ENCODE data around the gene PTPA.

PTPA gene

DNA sequence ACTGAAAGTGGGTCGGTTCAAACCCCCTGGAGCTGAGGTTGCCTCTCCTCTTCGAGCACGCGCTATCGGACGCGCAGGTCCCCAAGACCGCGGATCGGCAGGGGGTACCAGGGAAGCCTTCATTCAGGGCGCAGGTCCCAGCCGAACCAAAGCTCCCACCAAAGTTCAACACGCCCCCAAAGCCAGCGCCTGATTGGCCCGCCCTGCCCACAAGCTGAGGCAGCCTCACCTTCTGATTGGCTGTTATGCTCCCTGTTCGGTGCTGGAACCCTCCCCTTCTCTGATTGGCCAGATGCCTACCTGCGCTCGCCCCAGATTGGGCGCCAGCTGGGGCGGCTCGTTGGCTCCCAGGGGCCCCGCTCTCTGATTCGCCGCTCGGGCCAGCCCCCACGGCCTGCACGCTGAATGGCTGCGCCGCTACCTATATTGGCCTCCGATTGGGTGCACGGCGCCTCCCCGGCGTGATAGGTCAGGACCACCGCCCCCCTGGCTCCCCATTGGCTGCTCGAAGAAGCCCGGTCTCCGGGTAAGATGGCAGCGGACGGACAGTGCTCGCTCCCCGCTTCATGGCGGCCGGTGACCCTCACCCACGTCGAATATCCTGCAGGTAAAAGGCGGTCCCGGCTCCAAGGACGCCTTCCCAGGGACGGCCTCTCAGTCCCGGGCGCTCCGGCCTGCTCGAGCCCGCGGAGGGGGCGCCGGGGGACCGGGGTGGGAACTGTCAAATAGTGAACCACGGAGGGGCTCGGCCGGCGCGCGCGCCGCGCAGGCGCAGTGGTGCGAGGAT is 30.4 kb upstream of the PTPA start, which contains the start of gene DOLPP1:
Gene DOLPP1 (plus strand): TSS at position 511 of the 787 bp plus-strand sequence. CDS start 21 bp downstream, at position 532.
- Histone ChIP-seq H3K4me3 (peak within 1 kb of the TSS; percentile 78), H3K9ac (peak within 1 kb of the TSS; percentile 88), H3K9me3 (no peaks in the 10 kb centered on the region), H4K20me1 (peaks cover 29% of the 10 kb centered on the region), H3K4me2 (peak within 1 kb of the TSS; percentile 98), H3K27me3 (no peaks in the 10 kb centered on the region), H3K36me3 (peaks cover 34% of the 10 kb centered on the region), H3K4me1 (peaks cover 41% of the 10 kb centered on the region), H3K27ac (peak within 1 kb of the TSS; percentile 72)
- TF ChIP-seq Cebpa-rat (IDR thresholded peaks at IDR 0.05): no peak

DNA sequence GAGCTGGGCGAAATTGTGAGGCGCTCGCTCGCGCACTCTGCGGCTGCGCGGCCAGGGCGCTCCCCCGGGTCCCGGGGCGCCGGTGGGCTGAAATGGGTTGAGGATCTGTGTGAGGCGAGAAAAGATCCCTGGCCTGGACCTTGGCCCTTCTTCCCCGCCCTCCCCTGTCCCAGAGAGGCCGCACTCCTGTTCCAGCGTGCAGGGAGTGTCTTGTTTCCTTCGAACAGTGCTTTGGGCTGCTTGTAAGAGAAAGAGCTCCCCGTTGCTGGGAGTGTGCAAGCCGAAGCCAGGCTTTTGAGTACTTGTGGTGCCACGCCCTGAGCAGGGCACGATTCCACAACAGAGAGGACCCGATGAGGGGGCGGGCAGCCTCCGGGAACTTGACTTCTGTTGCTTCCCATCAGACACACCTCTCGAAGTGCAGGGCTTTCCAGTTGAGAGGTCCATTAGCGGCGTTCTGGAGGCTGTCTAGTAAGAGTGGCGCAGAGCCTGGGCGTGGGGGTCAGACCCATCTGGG is 29.8 kb upstream of the PTPA start:
- Histone ChIP-seq H3K27ac (peak overlapping the region; percentile 72), H3K9me3 (no peaks in the 10 kb centered on the region)
- TF ChIP-seq Cebpa-rat (IDR thresholded peaks at IDR 0.05): no peak

DNA sequence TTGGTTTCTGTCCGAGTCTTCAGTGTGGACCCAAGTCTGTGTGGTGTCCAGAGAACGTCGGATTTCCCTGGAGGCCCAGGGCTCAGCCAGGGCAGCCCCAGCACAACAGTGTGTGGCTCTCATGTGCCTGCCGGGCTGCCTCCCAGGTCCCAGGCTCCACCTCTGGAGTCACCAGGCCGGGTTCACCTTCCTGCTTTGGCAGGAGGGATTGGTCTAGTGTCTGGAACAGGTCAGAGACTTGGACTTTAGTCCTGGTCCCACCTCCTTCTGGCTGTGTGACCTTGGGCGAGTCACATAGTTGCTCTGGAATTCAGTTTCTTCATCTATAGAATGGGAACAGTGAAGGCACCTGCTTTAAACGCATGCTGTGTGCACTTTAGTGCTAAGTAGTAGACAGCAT is 27.1 kb upstream of the PTPA start:
- TF ChIP-seq Cebpa-rat (IDR thresholded peaks at IDR 0.05): no peak
- Histone ChIP-seq H4K20me1 (peaks cover 29% of the 10 kb centered on the region), H3K27me3 (no peaks in the 10 kb centered on the region), H3K27ac (no peak overlapping the region), H3K4me2 (no peak overlapping the region), H3K4me3 (no peak overlapping the region), H3K36me3 (peaks cover 58% of the 10 kb centered on the region), H3K9ac (0 out of 2 replicates have a peak overlapping the region, but pooled peaks have one; percentile 88), H3K9me3 (no peaks in the 10 kb centered on the region), H3K4me1 (peaks cover 30% of the 10 kb centered on the region)

More for the DNA sequence above, 29.8 kb upstream of the PTPA start:
- H3K4me1 ChIP-seq: peaks cover 41% of the 10 kb centered on the region
- peaks cover 36% of the 10 kb centered on the region for H3K36me3 ChIP-seq
- peak overlapping the region; percentile 88 for H3K9ac ChIP-seq
- no peaks in the 10 kb centered on the region for H3K27me3 ChIP-seq
- peak overlapping the region; percentile 98 for H3K4me2 ChIP-seq
- peak overlapping the region; percentile 78 for H3K4me3 ChIP-seq
- peaks cover 29% of the 10 kb centered on the region for H4K20me1 ChIP-seq

DNA sequence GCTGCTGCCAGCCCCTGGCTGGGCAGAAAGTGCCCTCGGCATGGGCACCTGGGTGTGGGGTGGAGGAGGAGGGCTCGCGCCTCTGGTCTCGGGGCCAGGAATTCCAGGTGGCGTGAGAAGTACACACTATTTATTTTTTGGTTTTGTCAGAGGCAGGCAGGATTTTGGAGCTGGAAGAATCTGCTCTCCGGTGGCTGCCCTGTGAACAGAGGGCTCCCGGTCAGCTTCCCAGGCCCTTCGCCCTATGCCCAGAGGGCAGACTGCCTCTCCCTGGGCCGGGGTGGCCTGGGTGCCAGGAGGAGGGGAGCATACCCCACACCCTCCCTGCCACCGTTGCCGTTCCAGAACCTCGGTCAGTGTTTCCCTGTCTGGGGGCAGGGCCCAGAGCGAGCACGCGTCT is 22.0 kb upstream of the PTPA start:
- H3K4me2 ChIP-seq: no peak overlapping the region
- H3K9ac ChIP-seq: no peak overlapping the region
- H4K20me1 ChIP-seq: peaks cover under 1% of the 10 kb centered on the region; the same call in 1 of the 2 replicates
- no peaks in the 10 kb centered on the region for H3K9me3 ChIP-seq
- no peak overlapping the region for H3K4me3 ChIP-seq
- no peak overlapping the region for H3K27ac ChIP-seq
- no peaks in the 10 kb centered on the region for H3K27me3 ChIP-seq
- H3K4me1 ChIP-seq: peaks cover 15% of the 10 kb centered on the region
- peaks cover 67% of the 10 kb centered on the region for H3K36me3 ChIP-seq
- TF ChIP-seq Cebpa-rat (IDR thresholded peaks at IDR 0.05): no peak

DNA sequence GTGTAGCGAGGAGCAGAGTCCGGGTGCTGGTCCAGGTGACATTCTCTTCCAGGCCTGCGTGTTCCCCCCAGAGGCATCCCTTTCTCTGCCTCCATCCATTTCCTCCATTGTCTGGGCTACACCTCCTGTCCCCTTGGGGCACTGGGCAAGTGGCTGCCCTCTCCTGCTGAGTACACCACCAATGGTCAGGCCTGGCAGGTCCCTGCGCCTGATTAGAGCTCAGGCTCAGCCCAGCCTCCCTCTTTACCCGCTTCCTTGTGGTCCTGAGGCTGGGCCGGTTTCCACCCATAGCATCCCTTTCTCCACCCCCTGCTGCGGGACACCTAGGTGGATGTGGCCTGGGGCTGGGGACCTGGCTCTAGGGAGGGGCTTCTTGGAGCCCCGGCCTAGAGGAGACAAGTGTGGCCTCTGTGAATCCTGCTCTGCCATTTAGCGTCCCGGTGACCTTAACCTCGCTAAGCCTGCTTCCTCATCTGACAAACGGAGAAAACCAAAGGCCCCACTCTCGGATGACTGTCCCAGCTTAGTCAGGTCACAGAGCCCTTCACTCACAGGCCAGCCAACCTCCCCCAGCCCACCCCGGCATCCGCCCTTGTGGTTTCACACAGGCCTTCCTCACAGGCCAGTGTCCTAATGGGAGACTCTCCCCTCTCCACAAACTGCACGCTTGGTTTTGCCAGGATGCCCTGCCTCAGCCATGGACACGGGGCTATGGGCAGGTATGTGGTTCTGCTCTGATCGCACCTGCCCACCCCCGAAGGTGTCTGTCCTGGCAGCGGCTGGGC is 17.4 kb upstream of the PTPA start:
- Histone ChIP-seq H4K20me1 (no peaks in the 10 kb centered on the region), H3K27ac (peak overlapping the region; percentile 62), H3K4me2 (peak overlapping the region; percentile 75), H3K9ac (peak overlapping the region; percentile 54), H3K4me3 (no peak overlapping the region), H3K27me3 (no peaks in the 10 kb centered on the region), H3K4me1 (peaks cover 23% of the 10 kb centered on the region), H3K9me3 (no peaks in the 10 kb centered on the region), H3K36me3 (peaks cover 52% of the 10 kb centered on the region)
- TF ChIP-seq Cebpa-rat (IDR thresholded peaks at IDR 0.05): no peak

DNA sequence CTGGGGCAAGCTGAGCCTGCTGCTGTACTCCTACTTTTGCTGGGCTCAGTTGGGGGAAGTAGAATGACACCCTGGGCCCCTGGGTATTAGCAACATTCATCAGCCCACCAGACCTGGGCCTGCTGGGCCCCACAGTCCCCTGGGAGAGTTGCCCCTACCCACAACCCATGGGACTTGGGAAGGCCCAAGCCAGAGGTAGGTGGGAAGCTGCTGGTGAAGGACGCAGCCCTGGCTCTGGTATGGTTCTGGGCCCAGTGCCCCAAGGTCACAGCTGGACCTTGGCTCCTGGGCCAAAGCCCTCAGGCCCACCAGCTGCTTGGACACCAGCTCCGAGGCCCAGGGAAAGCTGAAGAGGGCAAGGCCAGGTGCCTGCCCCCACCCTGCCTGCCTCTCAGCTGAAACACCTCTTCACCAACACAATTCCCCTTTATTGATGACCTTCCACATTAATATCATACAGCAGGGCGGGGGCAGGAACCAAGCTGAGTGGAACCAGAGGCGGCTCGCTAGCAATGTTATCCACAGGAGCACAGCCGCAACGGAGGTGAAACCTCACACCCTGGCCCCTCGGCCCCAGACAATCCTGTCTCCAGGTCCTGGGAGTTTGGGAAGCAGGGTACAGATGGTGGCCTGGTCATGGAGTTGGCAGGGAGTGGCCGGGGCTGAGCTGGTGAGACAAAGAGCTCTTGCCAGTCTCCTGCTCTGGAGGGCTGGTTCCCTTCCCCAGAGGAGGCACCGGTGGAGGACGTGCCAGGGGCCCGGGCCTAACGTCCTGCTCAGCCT is 16.6 kb upstream of the PTPA start:
- TF ChIP-seq Cebpa-rat (IDR thresholded peaks at IDR 0.05): no peak
- H4K20me1 ChIP-seq: no peaks in the 10 kb centered on the region

DNA sequence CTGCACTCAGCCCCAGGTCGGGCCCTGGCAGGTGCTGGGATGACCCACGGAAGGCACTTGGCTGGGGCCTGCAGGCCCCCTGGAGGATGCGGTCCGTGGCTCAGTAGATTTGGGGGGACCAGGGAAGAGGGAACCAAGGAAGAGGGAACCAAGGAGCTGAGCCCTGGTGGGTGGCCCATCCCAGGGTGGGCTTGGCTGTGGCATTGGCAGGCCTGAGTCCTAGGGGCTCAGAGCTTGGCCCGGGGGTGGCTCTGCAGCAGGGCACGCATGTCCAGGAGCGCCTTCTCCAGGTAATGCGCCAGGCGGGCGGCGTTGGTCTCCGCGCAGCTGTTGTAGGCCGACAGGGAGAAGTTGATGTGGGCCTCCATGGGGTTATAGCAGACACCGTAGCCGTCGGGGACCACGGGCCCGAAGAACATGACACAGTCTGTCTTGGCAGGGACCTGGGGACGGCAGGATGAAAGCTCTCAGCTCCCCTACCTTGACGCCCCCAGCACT is 16.0 kb upstream of the PTPA start:
- TF ChIP-seq Cebpa-rat (IDR thresholded peaks at IDR 0.05): no peak
- peak overlapping the region; percentile 62; the same call in 1 of the 2 replicates for H3K27ac ChIP-seq
- peak overlapping the region; percentile 75; the same call in 1 of the 2 replicates for H3K4me2 ChIP-seq
- no peaks in the 10 kb centered on the region for H3K27me3 ChIP-seq
- peaks cover 38% of the 10 kb centered on the region for H3K36me3 ChIP-seq
- H3K9me3 ChIP-seq: no peaks in the 10 kb centered on the region
- H3K4me1 ChIP-seq: peaks cover 24% of the 10 kb centered on the region
- H3K4me3 ChIP-seq: no peak overlapping the region
- no peak overlapping the region for H3K9ac ChIP-seq
- no peaks in the 10 kb centered on the region for H4K20me1 ChIP-seq

More for the DNA sequence above, 16.6 kb upstream of the PTPA start:
- H3K4me2 ChIP-seq: peak overlapping the region; percentile 75
- H3K4me1 ChIP-seq: peaks cover 23% of the 10 kb centered on the region
- peaks cover 44% of the 10 kb centered on the region for H3K36me3 ChIP-seq
- no peaks in the 10 kb centered on the region for H3K9me3 ChIP-seq
- H3K9ac ChIP-seq: peak overlapping the region; percentile 54
- H3K27me3 ChIP-seq: no peaks in the 10 kb centered on the region
- peak overlapping the region; percentile 62 for H3K27ac ChIP-seq
- H3K4me3 ChIP-seq: no peak overlapping the region

DNA sequence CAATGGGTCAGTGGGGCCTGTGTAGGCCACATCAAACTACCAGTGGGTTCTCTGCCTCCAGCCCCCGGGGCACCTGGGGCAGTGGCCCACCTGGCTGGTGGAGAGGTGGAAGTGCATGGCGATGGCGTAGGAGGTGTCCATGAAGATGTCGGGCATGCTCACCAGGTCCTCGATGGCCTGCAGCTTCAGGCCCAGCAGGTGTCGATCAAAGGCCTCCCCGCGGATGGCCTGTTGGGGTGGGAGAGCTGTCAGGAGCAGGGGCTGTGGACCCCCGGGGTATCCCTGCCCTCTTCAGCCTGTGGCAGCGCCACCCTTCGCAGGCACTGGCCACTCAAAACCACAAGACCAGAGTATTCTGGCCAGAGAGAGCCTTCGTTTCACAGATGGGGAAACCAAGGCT is 15.3 kb upstream of the PTPA start:
- peaks cover 31% of the 10 kb centered on the region for H3K4me1 ChIP-seq
- no peaks in the 10 kb centered on the region for H3K27me3 ChIP-seq
- H3K36me3 ChIP-seq: peaks cover 31% of the 10 kb centered on the region
- H3K9me3 ChIP-seq: no peaks in the 10 kb centered on the region
- H3K27ac ChIP-seq: no peak overlapping the region
- H3K9ac ChIP-seq: no peak overlapping the region
- H4K20me1 ChIP-seq: no peaks in the 10 kb centered on the region
- H3K4me3 ChIP-seq: no peak overlapping the region
- TF ChIP-seq Cebpa-rat (IDR thresholded peaks at IDR 0.05): no peak
- H3K4me2 ChIP-seq: no peak overlapping the region
